MM.1S (cell line): ENCODE measurements around the gene SGCD.

ENCODE experiments used
- DNase-seq: peaks from one replicate; pipeline ENCODE4 v3.0.0-alpha.2; 2015
- H2AFZ ChIP-seq: fragments of 300-600 bp; sonication (generic); 2 replicates; pipeline ENCODE4 v1.6.0; 2016; ENCODE audit warnings: antibody characterized with exemption, low read length
- H3F3A ChIP-seq: fragments of 300-600 bp; sonication (generic); 2 replicates; pipeline ENCODE4 v1.6.1; 2016; ENCODE audit warnings: mild to moderate bottlenecking, antibody characterized with exemption, low read length, moderate library complexity, mixed read lengths; ENCODE audit not compliant: insufficient read depth
- H3K27ac ChIP-seq: fragments of 300-600 bp; sonication (generic); 2 replicates; pipeline ENCODE4 v1.5.1; 2016; ENCODE audit warnings: mild to moderate bottlenecking, low read length
- H3K27me3 ChIP-seq: fragments of 300-600 bp; sonication (generic); replicated peaks from 2 replicates; pipeline ENCODE4 v1.6.0; 2016; ENCODE audit warnings: low read length; ENCODE audit not compliant: insufficient read depth
- H3K36me3 ChIP-seq: fragments of 300-600 bp; sonication (generic); replicated peaks from 2 replicates; pipeline ENCODE4 v1.6.1; 2016; ENCODE audit warnings: mild to moderate bottlenecking, low read length, mixed read lengths; ENCODE audit not compliant: insufficient read depth
- H3K4me1 ChIP-seq: fragments of 300-600 bp; sonication (generic); 2 replicates; pipeline ENCODE4 v1.6.1; 2016; ENCODE audit warnings: low read length, mixed read lengths
- H3K4me2 ChIP-seq: fragments of 300-600 bp; sonication (generic); 2 replicates; pipeline ENCODE4 v1.6.0; 2016; ENCODE audit warnings: low read depth, low read length
- H3K4me3 ChIP-seq: fragments of 300-600 bp; sonication (generic); 2 replicates; pipeline ENCODE4 v1.5.1; 2016; ENCODE audit warnings: low read length, mixed read lengths
- H3K79me2 ChIP-seq: fragments of 300-600 bp; sonication (generic); 2 replicates; pipeline ENCODE4 v1.6.1; 2016; ENCODE audit warnings: mixed run types, low read length, mixed read lengths
- H3K9ac ChIP-seq: fragments of 300-600 bp; sonication (generic); 2 replicates; pipeline ENCODE4 v1.6.1; 2016; ENCODE audit warnings: low read length, mixed read lengths
- H3K9me2 ChIP-seq: fragments of 300-600 bp; sonication (generic); replicated peaks from 2 replicates; pipeline ENCODE4 v1.6.1; 2016; ENCODE audit warnings: mild to moderate bottlenecking, low read length, mixed read lengths; ENCODE audit not compliant: insufficient read depth
- H3K9me3 ChIP-seq: fragments of 300-600 bp; sonication (generic); replicated peaks from 2 replicates; pipeline ENCODE4 v1.6.1; 2016; ENCODE audit warnings: mild to moderate bottlenecking, low read length, mixed read lengths; ENCODE audit not compliant: insufficient read depth
- H4K20me1 ChIP-seq: fragments of 300-600 bp; sonication (generic); 2 replicates; pipeline ENCODE4 v1.6.1; 2016; ENCODE audit warnings: mild to moderate bottlenecking, low read length, moderate library complexity, mixed read lengths; ENCODE audit not compliant: insufficient read depth
- EZH2 ChIP-seq: fragments of 300-600 bp; sonication (generic); optimal IDR thresholded peaks from 2 replicates; pipeline ENCODE3; 2017; ENCODE audit warnings: low read depth, mild to moderate bottlenecking, antibody characterized with exemption, low read length, mixed read lengths
- EZH2phosphoT487 ChIP-seq: fragments of 300-600 bp; sonication (generic); IDR thresholded peaks from 2 replicates; pipeline ENCODE4 v1.6.1; 2018; ENCODE audit warnings: antibody characterized with exemption, low read length
- TF ChIP-seq, protein P1 (sequence below): fragments of 300-600 bp; sonication (generic); IDR thresholded peaks from 2 replicates; pipeline ENCODE4 v1.5.1; 2016; ENCODE audit warnings: antibody characterized with exemption, low read length, mixed read lengths

Gene SGCD

DNA sequence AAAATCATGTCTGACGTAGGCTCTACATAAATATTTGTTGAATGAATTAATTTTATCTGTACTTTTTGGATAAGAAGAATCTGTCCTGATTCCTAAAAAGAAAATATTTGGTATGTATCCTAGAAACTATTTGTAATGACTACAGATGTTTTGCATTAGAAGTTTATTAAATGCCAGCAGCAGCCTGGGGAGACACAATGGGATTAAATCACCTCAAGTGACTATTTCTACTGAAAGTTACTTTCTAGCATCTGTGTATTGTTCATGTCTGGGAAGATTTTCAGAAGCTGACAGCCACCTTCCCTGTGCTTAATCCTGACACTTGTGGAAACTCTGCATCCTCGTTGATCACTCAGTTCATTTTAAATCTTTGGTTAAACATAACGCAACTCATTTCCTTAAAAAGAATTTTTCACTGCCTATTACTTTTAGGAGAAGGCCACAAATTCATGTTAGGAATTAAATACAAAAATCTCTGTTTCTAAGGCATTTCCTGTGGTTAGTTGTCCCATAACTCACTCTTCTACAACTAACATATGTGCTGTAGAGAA lies 313.8 kb downstream of the SGCD start:
- Histone ChIP-seq H2AFZ (no peak overlapping the region), H3K27me3 (no peaks in the 10 kb centered on the region), H3K9ac (no peak overlapping the region), H3K36me3 (no peaks in the 10 kb centered on the region), H3K9me3 (no peaks in the 10 kb centered on the region), H3K9me2 (no peaks in the 10 kb centered on the region), H3K4me1 (no peaks in the 10 kb centered on the region), H3K27ac (no peak overlapping the region), H4K20me1 (no peaks in the 10 kb centered on the region), H3K79me2 (no peaks in the 10 kb centered on the region), H3K4me2 (no peak overlapping the region), H3F3A (no peaks in the 10 kb centered on the region), H3K4me3 (no peak overlapping the region)
- no peak for DNase-seq
- TF ChIP-seq EZH2 (no peak), EZH2phosphoT487 (no peak)
- TF ChIP-seq, protein P1, sequence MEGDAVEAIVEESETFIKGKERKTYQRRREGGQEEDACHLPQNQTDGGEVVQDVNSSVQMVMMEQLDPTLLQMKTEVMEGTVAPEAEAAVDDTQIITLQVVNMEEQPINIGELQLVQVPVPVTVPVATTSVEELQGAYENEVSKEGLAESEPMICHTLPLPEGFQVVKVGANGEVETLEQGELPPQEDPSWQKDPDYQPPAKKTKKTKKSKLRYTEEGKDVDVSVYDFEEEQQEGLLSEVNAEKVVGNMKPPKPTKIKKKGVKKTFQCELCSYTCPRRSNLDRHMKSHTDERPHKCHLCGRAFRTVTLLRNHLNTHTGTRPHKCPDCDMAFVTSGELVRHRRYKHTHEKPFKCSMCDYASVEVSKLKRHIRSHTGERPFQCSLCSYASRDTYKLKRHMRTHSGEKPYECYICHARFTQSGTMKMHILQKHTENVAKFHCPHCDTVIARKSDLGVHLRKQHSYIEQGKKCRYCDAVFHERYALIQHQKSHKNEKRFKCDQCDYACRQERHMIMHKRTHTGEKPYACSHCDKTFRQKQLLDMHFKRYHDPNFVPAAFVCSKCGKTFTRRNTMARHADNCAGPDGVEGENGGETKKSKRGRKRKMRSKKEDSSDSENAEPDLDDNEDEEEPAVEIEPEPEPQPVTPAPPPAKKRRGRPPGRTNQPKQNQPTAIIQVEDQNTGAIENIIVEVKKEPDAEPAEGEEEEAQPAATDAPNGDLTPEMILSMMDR, result no peak

DNA sequence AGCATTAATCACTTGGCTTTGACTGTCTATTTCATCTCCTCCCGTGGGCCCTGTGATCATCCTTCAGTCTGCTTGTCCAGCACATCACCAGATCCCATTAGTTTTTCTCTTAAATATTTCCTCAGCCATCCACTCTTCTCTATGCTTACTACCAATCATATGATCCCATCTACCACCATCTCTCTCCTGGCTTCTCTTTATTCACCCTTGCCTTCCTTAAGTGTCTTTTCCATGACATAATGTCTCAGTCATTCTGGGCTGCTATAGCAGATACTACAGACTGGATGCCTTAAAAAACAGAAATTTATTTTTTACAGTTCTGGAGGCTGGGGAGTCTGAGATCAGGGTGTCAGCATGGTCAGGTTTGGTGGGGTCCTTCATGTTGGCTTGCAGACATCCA lies 314.7 kb downstream of the SGCD start:
- Histone ChIP-seq H3K4me3 (no peak overlapping the region), H3F3A (no peaks in the 10 kb centered on the region), H3K27ac (no peak overlapping the region), H3K36me3 (no peaks in the 10 kb centered on the region), H2AFZ (no peak overlapping the region), H3K9me3 (no peaks in the 10 kb centered on the region), H3K9me2 (no peaks in the 10 kb centered on the region), H3K9ac (no peak overlapping the region), H3K27me3 (no peaks in the 10 kb centered on the region), H4K20me1 (no peaks in the 10 kb centered on the region), H3K4me2 (no peak overlapping the region), H3K79me2 (no peaks in the 10 kb centered on the region), H3K4me1 (no peaks in the 10 kb centered on the region)
- DNase-seq, result no peak
- TF ChIP-seq EZH2, result no peak
- TF ChIP-seq, protein P1, result no peak
- TF ChIP-seq EZH2phosphoT487, result no peak

DNA sequence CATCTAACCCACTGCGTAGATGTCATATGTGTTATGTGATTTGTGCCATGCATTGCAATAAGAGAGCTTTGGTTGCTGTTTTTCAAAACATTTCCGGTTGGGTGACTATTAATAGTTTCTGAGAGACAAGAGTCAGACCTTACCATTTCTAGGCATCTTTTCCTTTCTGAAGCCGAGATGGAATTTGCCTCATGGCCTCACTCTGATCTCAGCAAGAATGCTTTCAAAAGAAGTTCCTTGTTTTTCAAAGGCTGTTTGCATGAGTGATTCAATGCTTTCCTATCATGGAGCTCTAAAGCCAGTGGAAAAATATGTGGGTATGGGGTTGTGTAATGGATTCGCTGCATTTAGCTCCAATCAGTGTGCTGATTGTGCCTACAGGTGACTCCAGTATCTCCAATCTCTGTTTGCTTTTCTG lies 320.1 kb downstream of the SGCD start:
- Histone ChIP-seq H3K4me3 (no peak overlapping the region), H3K36me3 (no peaks in the 10 kb centered on the region), H3K27ac (no peak overlapping the region), H3K9ac (no peak overlapping the region), H3K4me1 (no peaks in the 10 kb centered on the region), H3K9me3 (no peaks in the 10 kb centered on the region), H3K9me2 (no peaks in the 10 kb centered on the region), H3F3A (no peaks in the 10 kb centered on the region), H2AFZ (no peak overlapping the region), H3K4me2 (no peak overlapping the region), H3K79me2 (no peaks in the 10 kb centered on the region), H3K27me3 (no peaks in the 10 kb centered on the region), H4K20me1 (no peaks in the 10 kb centered on the region)
- no peak for DNase-seq
- TF ChIP-seq, protein P1, result no peak
- TF ChIP-seq EZH2phosphoT487, result no peak
- TF ChIP-seq EZH2, result no peak
